NCI-H774 (cell line): Measurements from ENCODE around the gene OSM.
A peak's percentile ranks its signal among the peaks of the same experiment; 100 is the strongest.
"Not testable (repeated sequence)": the region's sequence is repeated elsewhere in the genome, so short reads cannot be mapped to it uniquely, and the experiment has no call there.

Experiments
- DNase-seq: peaks from one replicate; lab custom pipeline; 2025; lab: John Stamatoyannopoulos, UW

The OSM gene

GRCh38 chr22:30225220-30225927 is 41.3 kb downstream of the OSM start:
- no peak for DNase-seq

- no peak for DNase-seq
Observed at GRCh38 chr22:30224161-30224857, 42.3 kb downstream of the OSM start.

- DNase-seq = no peak
Observed at GRCh38 chr22:30223303-30223702, 43.3 kb downstream of the OSM start.

- DNase-seq = no peak
Observed at GRCh38 chr22:30222321-30222720, 44.3 kb downstream of the OSM start.

GRCh38 chr22:30221121-30221992 is 45.3 kb downstream of the OSM start:
- no peak for DNase-seq

GRCh38 chr22:30220338-30221012 is 46.2 kb downstream of the OSM start:
- no peak for DNase-seq

- DNase-seq = no peak
Observed at GRCh38 chr22:30219668-30220278, 46.9 kb downstream of the OSM start.

GRCh38 chr22:30219049-30219654 is 47.5 kb downstream of the OSM start:
- DNase-seq = no peak

- DNase-seq = no peak
Observed at GRCh38 chr22:30217698-30218560, 48.7 kb downstream of the OSM start.

- no peak for DNase-seq
Observed at GRCh38 chr22:30216710-30217109, 49.9 kb downstream of the OSM start.

GRCh38 chr22:30216272-30216671 is 50.4 kb downstream of the OSM start:
- not testable (repeated sequence) for DNase-seq

GRCh38 chr22:30214703-30215407 is 51.8 kb downstream of the OSM start:
- peak; percentile 8 for DNase-seq

- no peak for DNase-seq
Observed at GRCh38 chr22:30212996-30213441, 53.6 kb downstream of the OSM start.
